GM10847 (cell line): ENCODE results near the gene RTRAF.

Experiments
- POLR2A ChIP-seq: IDR thresholded peaks from 2 replicates; pipeline ENCODE4 v1.6.1; 2011; ENCODE audit not compliant: insufficient read length; ENCODE audit errors: extremely low read depth

Gene RTRAF

GRCh38 chr14:52026017-52026660, 36.8 kb downstream of the RTRAF start:
- TF ChIP-seq POLR2A, result no peak

DNA sequence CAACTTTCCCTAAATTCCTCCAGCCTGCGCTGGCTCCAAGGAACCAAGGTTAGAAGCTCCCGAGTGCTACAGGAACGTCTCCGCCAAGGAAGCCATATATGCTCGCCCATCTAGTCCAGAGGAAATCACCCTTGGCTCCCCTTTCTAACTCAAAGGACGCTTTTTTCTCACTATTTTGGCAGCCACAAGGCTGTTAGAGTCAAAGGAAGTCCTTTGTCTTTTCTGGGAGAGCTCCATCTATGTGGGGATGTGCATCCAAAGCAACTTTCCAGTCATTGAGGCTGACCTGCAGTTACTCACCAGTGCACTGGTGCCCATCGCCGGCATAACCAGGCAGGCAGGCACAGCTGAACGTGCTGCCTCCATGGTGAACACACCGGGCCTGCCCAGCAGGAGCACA, 37.6 kb downstream of the RTRAF start:
- TF ChIP-seq POLR2A, result no peak

- TF ChIP-seq POLR2A, result no peak
Observed at GRCh38 chr14:52029881-52030280, 40.5 kb downstream of the RTRAF start.

DNA sequence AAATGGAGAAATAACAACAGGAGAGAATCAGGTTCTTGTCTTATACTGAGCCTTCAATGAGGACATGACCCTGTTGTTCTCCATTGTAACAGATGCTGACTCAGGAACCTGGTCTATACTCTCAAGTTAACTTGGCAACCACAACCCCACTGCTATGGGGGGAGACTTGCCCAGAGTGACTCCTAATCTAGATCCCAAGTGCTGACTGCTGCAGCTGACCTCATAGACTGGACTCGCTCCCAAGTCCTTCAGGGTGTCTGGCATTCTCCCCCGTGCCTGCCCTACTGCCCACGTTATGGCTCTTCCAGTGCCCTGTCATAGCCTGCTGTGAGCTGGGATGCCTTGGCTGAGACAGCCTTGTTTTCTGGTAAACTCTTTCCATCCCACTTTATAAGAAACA, 42.4 kb downstream of the RTRAF start:
- no peak for TF ChIP-seq POLR2A

DNA sequence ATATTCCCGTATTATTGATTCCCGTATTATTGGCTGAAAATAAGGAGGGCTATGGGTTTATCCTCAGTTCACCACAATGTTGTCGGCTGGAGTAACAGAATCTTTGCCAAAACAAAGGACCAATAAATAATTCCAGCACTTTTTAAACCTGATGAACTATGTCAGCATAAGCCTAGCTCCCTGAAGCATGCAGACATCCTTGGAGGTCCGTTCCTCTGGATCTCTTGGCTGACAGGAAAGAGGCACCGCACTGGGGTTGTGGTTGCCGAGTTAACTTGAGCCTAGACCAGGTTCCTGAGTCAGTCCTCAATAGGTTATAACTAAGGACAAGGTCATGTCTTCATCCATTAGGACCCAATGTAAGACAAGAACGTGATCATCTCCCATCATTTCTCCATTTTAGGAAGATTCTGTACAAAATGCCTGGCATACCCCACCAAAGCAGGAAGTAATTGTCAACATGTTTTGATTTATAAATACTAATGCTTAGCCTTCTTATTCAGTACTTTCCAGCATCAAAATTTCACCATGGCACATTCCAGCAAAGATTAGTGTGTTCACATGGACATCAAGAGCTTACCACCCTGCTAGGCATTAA, 43.0 kb downstream of the RTRAF start:
- no peak for TF ChIP-seq POLR2A

DNA sequence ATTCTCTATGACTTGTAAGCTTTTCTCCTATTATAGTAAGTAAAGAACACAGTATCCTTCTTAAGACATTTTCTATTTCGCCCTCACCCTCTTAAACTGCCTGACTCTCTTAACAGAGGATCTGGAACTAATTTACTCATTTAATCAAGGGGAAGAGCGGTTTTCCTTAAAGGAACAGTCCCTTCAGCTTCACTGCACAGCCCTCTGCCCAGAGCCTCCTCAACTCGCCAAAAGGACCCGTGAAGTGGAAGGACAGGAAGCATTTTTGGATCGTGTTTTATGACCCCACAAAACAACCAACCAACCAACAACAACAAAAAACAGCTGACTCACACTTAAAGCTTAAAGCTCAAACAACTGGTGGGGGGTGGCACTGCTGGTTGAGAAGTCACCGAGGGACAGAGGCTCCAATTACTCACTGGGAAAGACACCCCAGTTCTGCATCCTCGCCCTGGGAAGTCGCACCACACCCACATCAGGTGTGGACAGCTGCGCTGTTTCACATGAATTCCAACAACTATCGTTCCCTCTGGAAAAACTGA, 43.8 kb downstream of the RTRAF start:
- TF ChIP-seq POLR2A, result no peak

- TF ChIP-seq POLR2A, result no peak
Observed at GRCh38 chr14:52039124-52039815, 49.9 kb downstream of the RTRAF start.

GRCh38 chr14:52040598-52040997, 51.3 kb downstream of the RTRAF start:
- TF ChIP-seq POLR2A, result no peak

DNA sequence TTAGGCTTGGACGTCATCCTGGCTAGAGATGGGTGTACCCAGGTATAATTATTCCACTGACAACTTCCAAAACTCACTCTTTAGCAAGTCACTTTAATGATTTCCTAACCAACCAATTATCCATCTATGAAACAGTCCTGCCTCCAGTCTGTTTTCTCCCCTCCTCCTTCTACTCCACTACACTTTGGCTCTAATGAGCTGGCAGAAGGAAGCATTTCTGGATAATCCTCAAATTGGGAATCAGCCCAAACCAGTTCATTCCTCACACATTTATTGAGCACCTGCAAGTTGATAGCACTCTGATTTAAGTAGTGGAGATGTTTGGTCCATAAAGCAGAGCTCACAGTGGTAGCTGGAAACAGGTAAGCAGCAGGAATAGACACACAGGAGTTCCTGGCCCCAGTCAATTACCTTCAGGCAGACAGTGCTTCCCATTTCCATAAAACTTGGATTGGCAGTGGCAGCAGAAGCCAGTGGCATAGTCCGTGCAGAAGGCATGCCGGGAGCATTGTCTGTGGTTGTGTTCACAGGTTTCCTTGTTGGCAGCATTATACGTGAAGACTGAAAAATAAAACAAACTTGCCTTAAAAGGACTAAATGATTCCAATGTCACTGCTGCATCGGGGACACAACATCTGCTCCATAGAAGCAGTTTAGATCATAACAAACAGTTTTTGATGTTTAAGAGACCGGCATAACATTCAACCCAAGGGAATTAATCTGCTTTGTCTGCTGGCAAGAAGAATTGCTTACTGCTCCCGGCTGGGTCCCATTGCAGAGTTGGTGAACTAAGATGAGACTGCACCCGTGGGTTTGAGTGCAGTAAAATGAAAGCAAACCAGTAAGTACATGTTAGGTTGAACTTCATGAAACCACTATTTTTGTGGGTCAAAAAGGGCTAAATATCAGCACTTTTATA, 53.3 kb downstream of the RTRAF start:
- no peak for TF ChIP-seq POLR2A

DNA sequence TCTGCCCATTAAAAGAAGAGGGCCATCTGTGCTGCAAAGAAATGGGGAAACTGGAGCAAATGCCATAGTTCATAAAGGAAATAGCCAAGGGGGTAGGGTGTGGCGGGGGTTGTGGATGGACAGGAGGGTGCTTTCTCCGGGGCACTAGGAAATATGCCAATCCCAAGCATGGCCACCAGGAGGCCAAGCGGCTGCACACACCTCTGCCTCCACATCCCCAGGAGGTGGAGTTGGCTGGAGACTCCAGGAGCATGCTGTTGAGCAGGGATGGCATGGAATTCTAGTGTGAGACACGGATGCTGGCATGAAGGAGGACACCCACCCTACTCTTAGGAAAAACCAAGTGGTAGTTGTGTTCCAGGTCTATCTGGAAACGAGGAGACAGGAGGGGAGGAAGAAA, 54.3 kb downstream of the RTRAF start:
- no peak for TF ChIP-seq POLR2A

DNA sequence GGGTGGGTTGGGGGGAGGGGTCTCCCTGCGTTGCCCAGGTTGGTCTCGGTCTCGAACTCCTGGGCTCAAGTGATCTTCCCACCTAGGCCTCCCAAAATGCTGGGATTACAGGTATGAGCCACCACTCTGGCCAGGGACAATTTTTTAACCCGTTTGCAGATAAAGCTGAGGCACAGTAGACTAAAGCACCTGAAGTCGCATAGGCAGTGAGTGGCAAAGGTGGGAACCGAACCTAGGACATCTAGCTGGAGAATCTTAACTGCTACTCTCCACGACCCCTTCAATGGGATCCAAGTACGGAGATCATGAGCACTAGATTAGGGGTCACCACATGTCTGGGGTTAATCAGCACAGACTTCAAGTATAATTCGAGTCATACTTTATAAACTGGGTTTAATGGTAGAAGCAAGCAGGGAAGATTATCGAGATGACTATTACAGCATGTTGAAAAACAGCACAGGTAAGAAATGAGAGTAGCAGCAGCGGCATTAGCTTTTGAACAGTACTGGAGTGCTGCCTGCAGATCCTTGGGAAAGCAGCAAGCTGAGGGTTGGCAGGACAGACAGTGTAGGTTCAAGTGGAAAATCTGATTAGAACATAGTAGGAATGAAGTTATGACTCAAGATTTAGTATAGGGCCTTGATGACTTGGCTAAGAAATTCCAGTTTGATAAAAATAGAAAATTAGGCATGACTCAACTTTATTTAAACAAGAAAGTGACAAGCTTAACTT, 55.6 kb downstream of the RTRAF start:
- TF ChIP-seq POLR2A, result no peak

- no peak for TF ChIP-seq POLR2A
Observed at GRCh38 chr14:52046376-52046917, 57.1 kb downstream of the RTRAF start.

DNA sequence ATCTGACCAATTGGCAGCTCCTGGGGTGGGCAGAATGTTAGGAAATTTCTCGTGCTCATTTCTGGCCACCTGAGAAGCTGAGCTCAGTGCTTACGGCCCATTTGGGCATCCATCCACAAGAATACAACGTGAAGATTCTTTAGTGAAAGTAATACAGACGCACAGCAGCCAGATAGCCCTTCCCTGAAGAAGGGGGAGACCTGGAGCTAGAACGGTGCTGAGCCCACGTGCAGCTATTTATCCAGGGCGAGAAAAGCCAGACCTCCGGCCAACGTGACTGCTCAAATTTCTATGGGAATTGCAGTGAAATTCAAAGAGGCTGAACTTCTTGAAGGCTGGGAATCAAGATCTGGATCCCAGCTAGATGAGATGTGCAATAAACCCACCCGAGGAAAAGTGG, 58.8 kb downstream of the RTRAF start:
- TF ChIP-seq POLR2A, result no peak

DNA sequence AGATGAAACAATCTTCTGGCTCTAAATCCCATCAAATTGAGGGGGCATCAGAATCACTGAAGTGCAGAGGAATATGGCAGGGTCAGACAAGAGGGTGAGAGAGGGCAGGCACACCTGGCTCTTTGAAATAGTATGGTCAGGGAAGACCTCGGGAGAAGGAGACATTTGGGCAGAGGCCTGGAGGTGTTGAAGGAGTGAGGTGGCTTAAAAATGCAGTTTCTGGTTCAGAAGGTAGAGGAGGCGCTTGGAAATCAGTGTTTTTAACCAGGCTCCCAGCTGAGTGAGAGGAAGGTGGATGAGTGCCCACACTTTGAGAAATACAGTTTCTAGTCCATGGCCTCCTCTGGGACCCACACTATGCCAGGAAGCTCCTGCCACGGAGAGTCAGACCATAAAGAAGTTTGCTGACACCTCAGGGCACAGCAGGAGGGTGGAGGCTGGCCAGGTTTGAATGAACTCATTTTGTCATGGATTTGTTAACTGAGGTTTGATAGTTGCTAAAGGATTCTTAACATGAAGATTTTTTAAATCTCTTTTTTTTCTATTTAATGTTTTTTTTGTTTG, 59.4 kb downstream of the RTRAF start:
- TF ChIP-seq POLR2A, result no peak
